CD4-positive, alpha-beta T cell treated with Interleukin-6 for 4 hours (primary cell): ENCODE data around the gene NPY4R2.
"Not testable (repeated sequence)": the region's sequence is repeated elsewhere in the genome, so short reads cannot be mapped to it uniquely, and the experiment has no call there.

Experiments used
- DNase-seq: peaks from one replicate; pipeline ENCODE4 v3.0.0-alpha.2; 2020; ENCODE audit warnings: mixed read lengths

NPY4R2 gene

GRCh38 chr10:47918475-47918874, at the start of gene NPY4R2:
TSS of gene NPY4R2 (plus strand) at chr10:47918662. CDS start at chr10:47921988, 3,326 bp downstream.
- DNase-seq, result not testable (repeated sequence)

- DNase-seq, result not testable (repeated sequence)
Measured at GRCh38 chr10:47870887-47871286, 47.6 kb upstream of the NPY4R2 start.

- DNase-seq, result not testable (repeated sequence)
Measured at GRCh38 chr10:47871485-47872180, 46.8 kb upstream of the NPY4R2 start.

GRCh38 chr10:47872236-47872635, 46.2 kb upstream of the NPY4R2 start:
- not testable (repeated sequence) for DNase-seq

GRCh38 chr10:47884239-47884638, 34.2 kb upstream of the NPY4R2 start:
- not testable (repeated sequence) for DNase-seq

GRCh38 chr10:47884934-47885333, 33.5 kb upstream of the NPY4R2 start:
- DNase-seq, result not testable (repeated sequence)

GRCh38 chr10:47886356-47886755, 32.1 kb upstream of the NPY4R2 start:
- not testable (repeated sequence) for DNase-seq

GRCh38 chr10:47886827-47887226, 31.6 kb upstream of the NPY4R2 start:
- not testable (repeated sequence) for DNase-seq

GRCh38 chr10:47890737-47891136, 27.7 kb upstream of the NPY4R2 start:
- not testable (repeated sequence) for DNase-seq

- not testable (repeated sequence) for DNase-seq
Measured at GRCh38 chr10:47892494-47893261, 25.8 kb upstream of the NPY4R2 start.

- not testable (repeated sequence) for DNase-seq
Measured at GRCh38 chr10:47894571-47894970, 23.9 kb upstream of the NPY4R2 start.

- not testable (repeated sequence) for DNase-seq
Measured at GRCh38 chr10:47897813-47898212, 20.6 kb upstream of the NPY4R2 start.

GRCh38 chr10:47909333-47909732, 9.1 kb upstream of the NPY4R2 start:
- DNase-seq, result not testable (repeated sequence)

GRCh38 chr10:47910486-47910885, 8.0 kb upstream of the NPY4R2 start:
- DNase-seq, result not testable (repeated sequence)

GRCh38 chr10:47914052-47914451, 4.4 kb upstream of the NPY4R2 start:
- DNase-seq, result not testable (repeated sequence)

- not testable (repeated sequence) for DNase-seq
Measured at GRCh38 chr10:47915849-47916548, 2.5 kb upstream of the NPY4R2 start.

- not testable (repeated sequence) for DNase-seq
Measured at GRCh38 chr10:47920610-47921009, 2.1 kb downstream of the NPY4R2 start.

GRCh38 chr10:47922503-47922902, 4.0 kb downstream of the NPY4R2 start:
- not testable (repeated sequence) for DNase-seq

GRCh38 chr10:47924628-47925027, 6.2 kb downstream of the NPY4R2 start:
- DNase-seq, result not testable (repeated sequence)

- DNase-seq, result not testable (repeated sequence)
Measured at GRCh38 chr10:47927147-47927916, 8.9 kb downstream of the NPY4R2 start.

- not testable (repeated sequence) for DNase-seq
Measured at GRCh38 chr10:47928225-47928624, 9.8 kb downstream of the NPY4R2 start.

- not testable (repeated sequence) for DNase-seq
Measured at GRCh38 chr10:47932824-47933223, 14.4 kb downstream of the NPY4R2 start.
